GM19324 (cell line): ENCODE data around the gene ASB13.

Experiments
- ATAC-seq: cut with Tn5 transposase; IDR thresholded peaks from one replicate; pipeline ENCODE4 v1.9.1; 2021; ENCODE audit warnings: mild to moderate bottlenecking, moderate library complexity; ENCODE audit not compliant: unreplicated experiment, low FRiP score

ASB13 gene

GRCh38 chr10:5666008-5666840 is at the start of gene ASB13:
TSS of gene ASB13 (minus strand) at chr10:5666595. CDS start at chr10:5666551, 44 bp downstream.
- no peak for ATAC-seq

- ATAC-seq = no peak
These were observed 45.2 kb upstream of the ASB13 start for GRCh38 chr10:5711642-5712041.

- ATAC-seq = no peak
These were observed 44.5 kb upstream of the ASB13 start for GRCh38 chr10:5710859-5711258.

GRCh38 chr10:5709865-5710264 is 43.5 kb upstream of the ASB13 start:
- ATAC-seq = no peak

- ATAC-seq = no peak
These were observed 42.0 kb upstream of the ASB13 start for GRCh38 chr10:5708356-5708755.

GRCh38 chr10:5698062-5698461 is 31.7 kb upstream of the ASB13 start:
- no peak for ATAC-seq

GRCh38 chr10:5697342-5697741 is 30.9 kb upstream of the ASB13 start:
- no peak for ATAC-seq

GRCh38 chr10:5694573-5694972 is 28.2 kb upstream of the ASB13 start:
- ATAC-seq = no peak

- ATAC-seq = peak; percentile 81
These were observed 26.3 kb upstream of the ASB13 start for GRCh38 chr10:5692461-5693358.

- no peak for ATAC-seq
These were observed 25.4 kb upstream of the ASB13 start for GRCh38 chr10:5691786-5692185.

- ATAC-seq = no peak
These were observed 22.2 kb upstream of the ASB13 start for GRCh38 chr10:5688587-5688986.

GRCh38 chr10:5685764-5686240 is 19.4 kb upstream of the ASB13 start:
- ATAC-seq = no peak

GRCh38 chr10:5684971-5685763 is 18.8 kb upstream of the ASB13 start:
- ATAC-seq = peak; percentile 46

- ATAC-seq = peak; percentile 83
These were observed 18.0 kb upstream of the ASB13 start, which contains the start of gene TASOR2 for GRCh38 chr10:5684318-5684970. TSS of gene TASOR2 (plus strand) at chr10:5684838. CDS start at chr10:5720643, 35,805 bp downstream.

GRCh38 chr10:5683065-5683464 is 16.7 kb upstream of the ASB13 start:
- ATAC-seq = no peak

- no peak for ATAC-seq
These were observed 15.5 kb upstream of the ASB13 start for GRCh38 chr10:5681930-5682329.

GRCh38 chr10:5679606-5680005 is 13.2 kb upstream of the ASB13 start:
- no peak for ATAC-seq

GRCh38 chr10:5679037-5679435 is 12.6 kb upstream of the ASB13 start:
- ATAC-seq = no peak

- ATAC-seq = no peak
These were observed 12.1 kb upstream of the ASB13 start for GRCh38 chr10:5678397-5679036.
